MM.1S (cell line): ENCODE data around the gene CARD16.
"Not testable (repeated sequence)": the region's sequence is repeated elsewhere in the genome, so short reads cannot be mapped to it uniquely, and the experiment has no call there.

Experiments
- DNase-seq: peaks from one replicate; pipeline ENCODE4 v3.0.0-alpha.2; 2015
- H2AFZ ChIP-seq: fragments of 300-600 bp; sonication (generic); 2 replicates; pipeline ENCODE4 v1.6.0; 2016; ENCODE audit warnings: antibody characterized with exemption, low read length
- H3F3A ChIP-seq: fragments of 300-600 bp; sonication (generic); 2 replicates; pipeline ENCODE4 v1.6.1; 2016; ENCODE audit warnings: mild to moderate bottlenecking, antibody characterized with exemption, low read length, moderate library complexity, mixed read lengths; ENCODE audit not compliant: insufficient read depth
- H3K27ac ChIP-seq: fragments of 300-600 bp; sonication (generic); 2 replicates; pipeline ENCODE4 v1.5.1; 2016; ENCODE audit warnings: mild to moderate bottlenecking, low read length
- H3K27me3 ChIP-seq: fragments of 300-600 bp; sonication (generic); replicated peaks from 2 replicates; pipeline ENCODE4 v1.6.0; 2016; ENCODE audit warnings: low read length; ENCODE audit not compliant: insufficient read depth
- H3K36me3 ChIP-seq: fragments of 300-600 bp; sonication (generic); replicated peaks from 2 replicates; pipeline ENCODE4 v1.6.1; 2016; ENCODE audit warnings: mild to moderate bottlenecking, low read length, mixed read lengths; ENCODE audit not compliant: insufficient read depth
- H3K4me1 ChIP-seq: fragments of 300-600 bp; sonication (generic); 2 replicates; pipeline ENCODE4 v1.6.1; 2016; ENCODE audit warnings: low read length, mixed read lengths
- H3K4me2 ChIP-seq: fragments of 300-600 bp; sonication (generic); 2 replicates; pipeline ENCODE4 v1.6.0; 2016; ENCODE audit warnings: low read depth, low read length
- H3K4me3 ChIP-seq: fragments of 300-600 bp; sonication (generic); 2 replicates; pipeline ENCODE4 v1.5.1; 2016; ENCODE audit warnings: low read length, mixed read lengths
- H3K79me2 ChIP-seq: fragments of 300-600 bp; sonication (generic); 2 replicates; pipeline ENCODE4 v1.6.1; 2016; ENCODE audit warnings: mixed run types, low read length, mixed read lengths
- H3K9ac ChIP-seq: fragments of 300-600 bp; sonication (generic); 2 replicates; pipeline ENCODE4 v1.6.1; 2016; ENCODE audit warnings: low read length, mixed read lengths
- H3K9me2 ChIP-seq: fragments of 300-600 bp; sonication (generic); replicated peaks from 2 replicates; pipeline ENCODE4 v1.6.1; 2016; ENCODE audit warnings: mild to moderate bottlenecking, low read length, mixed read lengths; ENCODE audit not compliant: insufficient read depth
- H3K9me3 ChIP-seq: fragments of 300-600 bp; sonication (generic); replicated peaks from 2 replicates; pipeline ENCODE4 v1.6.1; 2016; ENCODE audit warnings: mild to moderate bottlenecking, low read length, mixed read lengths; ENCODE audit not compliant: insufficient read depth
- H4K20me1 ChIP-seq: fragments of 300-600 bp; sonication (generic); 2 replicates; pipeline ENCODE4 v1.6.1; 2016; ENCODE audit warnings: mild to moderate bottlenecking, low read length, moderate library complexity, mixed read lengths; ENCODE audit not compliant: insufficient read depth
- EZH2 ChIP-seq: fragments of 300-600 bp; sonication (generic); optimal IDR thresholded peaks from 2 replicates; pipeline ENCODE3; 2017; ENCODE audit warnings: low read depth, mild to moderate bottlenecking, antibody characterized with exemption, low read length, mixed read lengths
- EZH2phosphoT487 ChIP-seq: fragments of 300-600 bp; sonication (generic); IDR thresholded peaks from 2 replicates; pipeline ENCODE4 v1.6.1; 2018; ENCODE audit warnings: antibody characterized with exemption, low read length
- TF ChIP-seq, protein P1 (sequence below): fragments of 300-600 bp; sonication (generic); IDR thresholded peaks from 2 replicates; pipeline ENCODE4 v1.5.1; 2016; ENCODE audit warnings: antibody characterized with exemption, low read length, mixed read lengths

CARD16 gene

GRCh38 chr11:105078283-105078682, 33.1 kb upstream of the CARD16 start:
- Histone ChIP-seq H3K27ac (no peak overlapping the region), H4K20me1 (no peaks in the 10 kb centered on the region), H2AFZ (no peak overlapping the region), H3F3A (no peaks in the 10 kb centered on the region), H3K9me2 (no peaks in the 10 kb centered on the region), H3K4me1 (no peaks in the 10 kb centered on the region), H3K36me3 (no peaks in the 10 kb centered on the region), H3K9me3 (no peaks in the 10 kb centered on the region), H3K4me2 (no peak overlapping the region), H3K4me3 (no peak overlapping the region), H3K9ac (no peak overlapping the region), H3K27me3 (no peaks in the 10 kb centered on the region), H3K79me2 (no peaks in the 10 kb centered on the region)
- no peak for DNase-seq
- TF ChIP-seq EZH2phosphoT487, result no peak
- TF ChIP-seq EZH2, result no peak
- TF ChIP-seq, protein P1, sequence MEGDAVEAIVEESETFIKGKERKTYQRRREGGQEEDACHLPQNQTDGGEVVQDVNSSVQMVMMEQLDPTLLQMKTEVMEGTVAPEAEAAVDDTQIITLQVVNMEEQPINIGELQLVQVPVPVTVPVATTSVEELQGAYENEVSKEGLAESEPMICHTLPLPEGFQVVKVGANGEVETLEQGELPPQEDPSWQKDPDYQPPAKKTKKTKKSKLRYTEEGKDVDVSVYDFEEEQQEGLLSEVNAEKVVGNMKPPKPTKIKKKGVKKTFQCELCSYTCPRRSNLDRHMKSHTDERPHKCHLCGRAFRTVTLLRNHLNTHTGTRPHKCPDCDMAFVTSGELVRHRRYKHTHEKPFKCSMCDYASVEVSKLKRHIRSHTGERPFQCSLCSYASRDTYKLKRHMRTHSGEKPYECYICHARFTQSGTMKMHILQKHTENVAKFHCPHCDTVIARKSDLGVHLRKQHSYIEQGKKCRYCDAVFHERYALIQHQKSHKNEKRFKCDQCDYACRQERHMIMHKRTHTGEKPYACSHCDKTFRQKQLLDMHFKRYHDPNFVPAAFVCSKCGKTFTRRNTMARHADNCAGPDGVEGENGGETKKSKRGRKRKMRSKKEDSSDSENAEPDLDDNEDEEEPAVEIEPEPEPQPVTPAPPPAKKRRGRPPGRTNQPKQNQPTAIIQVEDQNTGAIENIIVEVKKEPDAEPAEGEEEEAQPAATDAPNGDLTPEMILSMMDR, result no peak

- H3K79me2 ChIP-seq, H3K36me3 ChIP-seq, H3K4me3 ChIP-seq, H3K4me1 ChIP-seq, H3K27ac ChIP-seq, H3K9me2 ChIP-seq, DNase-seq, H2AFZ ChIP-seq, H3K9ac ChIP-seq, H3F3A ChIP-seq, H3K4me2 ChIP-seq, H3K27me3 ChIP-seq, H3K9me3 ChIP-seq, H4K20me1 ChIP-seq: not testable (repeated sequence)
Observed at GRCh38 chr11:105077141-105077790, 32.1 kb upstream of the CARD16 start.

DNA sequence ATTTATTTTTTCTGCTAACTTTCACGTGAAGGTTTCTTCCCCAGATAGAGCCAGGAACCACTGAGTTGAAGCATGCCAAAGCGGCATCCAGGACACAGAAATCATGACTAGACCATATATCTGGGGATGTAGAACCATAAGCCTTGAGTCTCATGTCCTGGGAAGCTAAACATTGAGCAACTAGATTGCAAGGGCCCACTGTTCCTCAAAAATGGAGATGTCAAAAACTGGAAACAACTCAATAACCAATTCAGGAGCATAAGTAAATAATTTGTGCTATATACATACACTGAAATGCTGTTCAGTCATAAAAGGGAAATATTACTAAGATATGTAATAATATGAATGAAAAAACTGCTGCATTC, 29.0 kb upstream of the CARD16 start:
- Histone ChIP-seq H3K9me2 (no peaks in the 10 kb centered on the region), H3K4me3 (no peak overlapping the region), H3K9me3 (no peaks in the 10 kb centered on the region), H4K20me1 (no peaks in the 10 kb centered on the region), H3K27ac (no peak overlapping the region), H2AFZ (no peak overlapping the region), H3K36me3 (no peaks in the 10 kb centered on the region), H3K9ac (no peak overlapping the region), H3K27me3 (no peaks in the 10 kb centered on the region), H3F3A (no peaks in the 10 kb centered on the region), H3K79me2 (no peaks in the 10 kb centered on the region), H3K4me1 (0 out of 2 replicates have a peak, but pooled peaks cover 9% of the 10 kb centered on the region), H3K4me2 (no peak overlapping the region)
- TF ChIP-seq, protein P1, result no peak
- TF ChIP-seq EZH2 (no peak), EZH2phosphoT487 (no peak)
- no peak for DNase-seq

DNA sequence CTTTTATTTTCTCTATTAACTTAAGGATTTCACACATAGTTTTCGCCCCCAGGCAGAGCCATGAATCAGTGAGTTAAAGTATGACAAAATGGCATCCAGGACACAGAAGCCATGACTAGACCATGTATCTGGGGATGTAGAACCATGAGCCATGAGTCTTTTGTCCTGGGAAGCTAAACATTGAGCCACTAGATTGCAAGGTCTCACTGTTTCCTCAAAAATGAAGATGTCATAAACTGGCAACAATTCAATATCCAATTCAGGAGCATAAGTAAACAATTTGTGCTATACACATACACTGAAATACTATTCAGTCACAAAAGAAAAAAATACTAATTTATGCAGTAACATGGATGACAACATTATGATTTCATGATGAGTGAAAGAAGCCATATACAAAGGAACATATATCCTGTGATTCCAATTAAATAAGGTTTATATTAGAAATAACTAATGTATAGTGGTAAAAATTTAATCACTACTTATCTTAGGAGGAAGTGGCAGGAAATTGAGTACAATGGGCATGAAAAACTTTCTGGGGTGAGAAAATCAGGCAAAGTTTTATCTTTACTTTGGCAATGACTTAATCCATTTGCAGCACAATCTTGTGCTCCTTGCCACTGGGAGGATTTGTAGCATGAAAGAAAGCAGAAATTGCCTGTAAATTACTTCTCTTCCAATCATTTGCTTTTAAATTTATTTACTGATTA, 28.5 kb upstream of the CARD16 start:
- Histone ChIP-seq H3K4me3 (no peak overlapping the region), H2AFZ (no peak overlapping the region), H3K9me2 (no peaks in the 10 kb centered on the region), H3K4me2 (no peak overlapping the region), H3K36me3 (no peaks in the 10 kb centered on the region), H3K27ac (no peak overlapping the region), H3K79me2 (no peaks in the 10 kb centered on the region), H4K20me1 (no peaks in the 10 kb centered on the region), H3K9ac (no peak overlapping the region), H3K4me1 (0 out of 2 replicates have a peak, but pooled peaks cover 9% of the 10 kb centered on the region), H3K27me3 (no peaks in the 10 kb centered on the region), H3K9me3 (no peaks in the 10 kb centered on the region), H3F3A (no peaks in the 10 kb centered on the region)
- no peak for TF ChIP-seq EZH2phosphoT487
- no peak for TF ChIP-seq EZH2
- DNase-seq, result no peak

DNA sequence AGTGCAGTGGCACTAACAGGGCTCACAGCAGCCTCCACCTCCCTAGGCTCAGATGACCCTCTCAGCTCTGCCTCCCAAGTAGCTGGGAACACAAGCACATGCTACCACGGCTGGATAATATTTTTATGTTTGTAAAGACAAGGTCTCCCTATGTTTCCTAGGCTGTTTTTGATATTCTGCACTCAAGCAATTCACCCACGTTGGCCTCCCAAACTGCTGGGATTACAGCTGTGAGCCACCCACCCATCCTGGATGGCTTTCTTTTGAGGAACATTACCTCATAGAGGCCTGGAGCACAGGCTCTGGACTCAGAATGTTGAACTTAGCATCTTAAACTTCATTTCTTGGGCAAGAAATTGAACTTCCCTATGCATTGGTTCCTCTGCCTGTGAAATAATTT, 26.9 kb upstream of the CARD16 start:
- H3K4me2 ChIP-seq, H3K9me3 ChIP-seq, H3K4me1 ChIP-seq, H2AFZ ChIP-seq, H3K9me2 ChIP-seq, H3K36me3 ChIP-seq, H3K79me2 ChIP-seq, H4K20me1 ChIP-seq, H3F3A ChIP-seq, H3K9ac ChIP-seq, H3K27ac ChIP-seq, H3K27me3 ChIP-seq, H3K4me3 ChIP-seq, DNase-seq: not testable (repeated sequence)
